Mesendoderm (in vitro differentiated cells): ENCODE results near the gene AGTR1.

Experiments used
- DNase-seq: peaks from one replicate; pipeline ENCODE4 v3.0.0; 2013
- H2AK5ac ChIP-seq: 2 replicates; pipeline ENCODE4 v1.6.1; 2013; ENCODE audit warnings: low read length, inconsistent platforms
- H2BK120ac ChIP-seq: 2 replicates; pipeline ENCODE4 v1.6.1; 2013; ENCODE audit warnings: low read depth, mild to moderate bottlenecking, low read length, moderate library complexity, mixed read lengths
- H2BK15ac ChIP-seq: replicated peaks from 2 replicates; pipeline ENCODE4 v1.6.1; 2013; ENCODE audit warnings: low read depth, mild to moderate bottlenecking, moderate library complexity
- H2BK5ac ChIP-seq: 2 replicates; pipeline ENCODE4 v1.6.1; 2013; ENCODE audit warnings: low read length, inconsistent platforms
- H3K18ac ChIP-seq: 2 replicates; pipeline ENCODE4 v1.6.1; 2013; ENCODE audit warnings: mild to moderate bottlenecking, low read length, mixed read lengths
- H3K23ac ChIP-seq: one replicate; pipeline ENCODE4 v1.6.1; 2013; ENCODE audit warnings: low read length
- H3K27ac ChIP-seq: 2 replicates; pipeline ENCODE4 v1.5.1; 2013; ENCODE audit warnings: low read depth, mild to moderate bottlenecking, inconsistent platforms, low read length, moderate library complexity
- H3K27me3 ChIP-seq: 2 replicates; pipeline ENCODE4 v1.6.1; 2013; ENCODE audit warnings: low read length, control low read depth, mild to moderate bottlenecking, inconsistent platforms; ENCODE audit not compliant: insufficient read depth, poor library complexity
- H3K36me3 ChIP-seq: 2 replicates; pipeline ENCODE4 v1.6.1; 2013; ENCODE audit warnings: low read length, inconsistent platforms; ENCODE audit not compliant: control insufficient read depth, insufficient read depth
- H3K4ac ChIP-seq: one replicate; pipeline ENCODE4 v1.6.1; 2013; ENCODE audit warnings: low read depth, mild to moderate bottlenecking, low read length, moderate library complexity
- H3K4me1 ChIP-seq: 2 replicates; pipeline ENCODE4 v1.6.1; 2013; ENCODE audit warnings: low read depth, low read length, inconsistent platforms; ENCODE audit not compliant: control insufficient read depth
- H3K4me2 ChIP-seq: 2 replicates; pipeline ENCODE4 v1.6.1; 2013; ENCODE audit warnings: low read length
- H3K4me3 ChIP-seq: 2 replicates; pipeline ENCODE4 v1.5.1; 2013; ENCODE audit warnings: mild to moderate bottlenecking, low read length
- H3K56ac ChIP-seq: one replicate; pipeline ENCODE4 v1.6.1; 2013; ENCODE audit warnings: low read length
- H3K79me1 ChIP-seq: 2 replicates; pipeline ENCODE4 v1.6.1; 2013; ENCODE audit warnings: low read length, inconsistent platforms
- H3K79me2 ChIP-seq: 2 replicates; pipeline ENCODE4 v1.6.1; 2013; ENCODE audit warnings: mild to moderate bottlenecking, low read length; ENCODE audit not compliant: control insufficient read depth, insufficient read depth
- H3K9ac ChIP-seq: 2 replicates; pipeline ENCODE4 v1.6.1; 2013; ENCODE audit warnings: low read length, inconsistent platforms
- H4K5ac ChIP-seq: one replicate; pipeline ENCODE4 v1.6.1; 2013; ENCODE audit warnings: low read length
- H4K8ac ChIP-seq: one replicate; pipeline ENCODE4 v1.6.1; 2013; ENCODE audit warnings: low read depth, mild to moderate bottlenecking, control low read depth, low read length, moderate library complexity
- WGBS: extraction: QIAGEN DNeasy Blood & Tissue Kit; methylation state at CpG from one replicate; pipeline ENCODE4 v1.1.7; 2013; ENCODE audit warnings: low lambda C conversion rate, missing lambda C conversion rate; ENCODE audit not compliant: insufficient coverage; ENCODE audit errors: extremely low coverage; 5-methylcytosine and 5-hydroxymethylcytosine counted together

The AGTR1 gene

DNA sequence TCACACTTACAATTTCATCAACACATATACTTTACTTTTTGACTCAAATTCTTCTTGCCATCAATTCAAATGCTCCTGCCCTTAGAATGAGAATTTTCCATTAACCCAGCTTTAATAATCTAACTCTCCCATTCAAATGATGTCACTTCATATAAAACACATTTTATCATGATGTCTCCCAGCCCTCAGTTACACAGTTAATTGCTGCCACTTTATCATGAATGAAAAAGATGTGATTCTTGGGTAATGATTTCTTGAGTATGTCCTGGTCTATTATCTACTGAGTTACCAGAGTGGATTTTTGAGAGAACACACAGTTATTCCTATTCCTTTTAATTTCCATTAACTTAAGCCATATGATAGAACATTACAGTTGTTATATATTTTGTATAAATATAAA is 7.6 kb downstream of the AGTR1 start:
- no peaks in the 10 kb centered on the region for H3K79me2 ChIP-seq
- no peaks in the 10 kb centered on the region for H3K27me3 ChIP-seq
- no peak overlapping the region for H3K18ac ChIP-seq
- H2BK15ac ChIP-seq = no peak overlapping the region
- H3K4me1 ChIP-seq = no peaks in the 10 kb centered on the region
- H2BK5ac ChIP-seq = no peak overlapping the region
- no peak overlapping the region for H3K56ac ChIP-seq
- H3K36me3 ChIP-seq = no peaks in the 10 kb centered on the region
- no peaks in the 10 kb centered on the region for H3K79me1 ChIP-seq
- H3K4me2 ChIP-seq = no peak overlapping the region
- H3K27ac ChIP-seq = no peak overlapping the region
- H3K4ac ChIP-seq = no peak overlapping the region
- no peak overlapping the region for H4K8ac ChIP-seq
- no peak overlapping the region for H4K5ac ChIP-seq
- DNase-seq = no peak
- no peak overlapping the region for H2AK5ac ChIP-seq
- H3K9ac ChIP-seq = no peak overlapping the region
- H2BK120ac ChIP-seq = no peak overlapping the region
- no peak overlapping the region for H3K4me3 ChIP-seq
- no peak overlapping the region for H3K23ac ChIP-seq

DNA sequence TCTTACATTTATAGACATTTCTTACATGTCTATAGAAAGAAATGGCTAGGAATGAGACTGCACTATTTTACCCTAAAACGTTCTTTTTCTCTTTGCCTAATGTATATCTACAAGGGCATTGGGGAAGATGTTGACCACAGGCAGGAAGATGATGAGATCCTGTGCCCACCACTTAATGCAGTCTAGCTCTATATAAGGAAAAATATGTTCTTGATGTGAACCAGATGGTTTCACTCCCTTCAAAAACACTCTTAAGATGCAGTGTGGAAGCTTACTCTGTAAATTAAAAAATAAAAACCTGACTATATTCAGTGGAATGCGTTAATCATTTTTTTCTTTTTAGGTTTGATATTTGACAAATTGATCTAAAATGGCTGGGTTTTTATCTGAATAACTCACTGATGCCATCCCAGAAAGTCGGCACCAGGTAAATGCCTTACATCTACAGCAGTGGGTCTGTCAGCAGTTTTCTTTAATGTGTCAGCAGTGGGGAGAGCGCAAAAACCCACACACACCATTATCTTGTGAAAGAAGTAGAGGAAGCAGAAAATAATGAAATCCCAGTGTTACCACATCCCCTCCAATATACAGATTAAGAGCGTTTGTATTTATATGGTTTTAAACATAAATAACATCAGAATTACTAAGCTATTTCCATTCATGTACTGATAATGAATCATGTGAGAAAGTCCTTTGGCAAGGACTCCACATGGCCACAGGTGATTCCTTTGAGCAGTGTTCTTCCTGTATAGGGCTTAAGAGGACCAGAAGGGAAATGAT is 10.1 kb downstream of the AGTR1 start:
- Histone ChIP-seq H2AK5ac (no peak overlapping the region), H4K8ac (no peak overlapping the region), H3K36me3 (no peaks in the 10 kb centered on the region), H3K79me2 (no peaks in the 10 kb centered on the region), H3K4ac (no peak overlapping the region), H3K27ac (no peak overlapping the region), H2BK15ac (no peak overlapping the region), H3K27me3 (no peaks in the 10 kb centered on the region), H3K56ac (no peak overlapping the region), H2BK120ac (no peak overlapping the region), H3K18ac (no peak overlapping the region), H3K23ac (no peak overlapping the region), H4K5ac (no peak overlapping the region), H3K4me1 (no peaks in the 10 kb centered on the region), H2BK5ac (no peak overlapping the region), H3K79me1 (no peaks in the 10 kb centered on the region), H3K9ac (no peak overlapping the region), H3K4me2 (no peak overlapping the region), H3K4me3 (no peak overlapping the region)
- DNase-seq = no peak
- no CpG with 5 or more reads among the region's 5 CpGs for WGBS

DNA sequence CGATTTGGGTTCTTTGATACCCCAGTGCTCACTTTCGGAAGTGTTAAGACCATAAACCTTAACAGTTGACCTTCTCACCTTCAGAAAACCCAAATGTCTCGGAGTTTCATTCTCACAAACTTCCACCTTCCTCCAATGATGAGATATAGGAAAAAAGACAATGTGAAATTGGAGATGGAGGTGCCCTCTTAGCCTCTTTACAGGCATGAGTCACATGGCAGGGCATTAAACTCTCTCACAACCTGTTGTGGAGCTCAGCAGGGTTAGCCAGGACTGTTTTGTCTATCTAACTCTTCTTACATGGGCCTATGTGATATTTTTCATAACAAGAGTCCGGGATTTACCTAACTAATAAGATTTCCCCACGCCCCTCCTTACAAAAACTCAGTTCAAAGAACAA is 10.7 kb downstream of the AGTR1 start:
- Histone ChIP-seq H3K36me3 (no peaks in the 10 kb centered on the region), H3K79me2 (no peaks in the 10 kb centered on the region), H3K4me1 (no peaks in the 10 kb centered on the region), H3K4me3 (no peak overlapping the region), H3K23ac (no peak overlapping the region), H2BK5ac (no peak overlapping the region), H2AK5ac (no peak overlapping the region), H3K27ac (no peak overlapping the region), H3K18ac (no peak overlapping the region), H3K9ac (no peak overlapping the region), H4K5ac (no peak overlapping the region), H4K8ac (no peak overlapping the region), H2BK120ac (no peak overlapping the region), H3K27me3 (no peaks in the 10 kb centered on the region), H3K56ac (no peak overlapping the region), H2BK15ac (no peak overlapping the region), H3K4me2 (no peak overlapping the region), H3K79me1 (no peaks in the 10 kb centered on the region), H3K4ac (no peak overlapping the region)
- no peak for DNase-seq
- no CpG with 5 or more reads among the region's 5 CpGs for WGBS

DNA sequence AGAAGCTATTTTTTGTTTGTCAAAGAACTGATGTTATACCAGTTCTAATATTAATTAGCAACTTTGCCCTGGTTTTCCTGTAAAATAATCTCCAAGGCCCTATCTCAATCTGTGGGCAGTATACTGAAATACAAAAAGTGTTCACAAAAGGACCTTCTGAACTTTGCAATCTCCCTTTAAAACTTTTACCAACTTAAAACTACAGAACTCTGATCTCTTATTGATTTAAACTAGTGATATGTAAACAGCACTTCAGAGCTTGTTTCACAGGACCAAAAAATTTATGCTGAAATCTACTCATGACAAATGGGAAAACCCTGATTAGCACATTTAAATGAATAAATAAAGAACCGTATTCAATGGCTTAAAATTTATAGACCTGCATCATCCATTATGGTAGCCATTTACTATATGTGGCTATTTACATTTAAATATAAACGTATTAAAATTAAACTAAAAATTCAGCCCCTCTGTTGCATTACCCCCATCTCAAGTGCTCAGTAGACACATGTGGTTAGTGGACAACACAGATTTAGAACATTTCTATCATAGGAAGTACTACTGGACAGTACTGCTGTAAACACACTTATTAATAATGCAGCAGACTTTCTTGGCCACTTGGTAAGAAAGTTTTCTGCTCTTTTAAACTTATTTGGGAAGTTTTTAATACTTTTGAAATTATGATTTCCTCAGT is 12.0 kb downstream of the AGTR1 start:
- no peak overlapping the region for H3K23ac ChIP-seq
- H3K27ac ChIP-seq = no peak overlapping the region
- H2AK5ac ChIP-seq = no peak overlapping the region
- no peaks in the 10 kb centered on the region for H3K36me3 ChIP-seq
- WGBS = no CpG with 5 or more reads among the region's 2 CpGs
- H3K27me3 ChIP-seq = no peaks in the 10 kb centered on the region
- DNase-seq = no peak
- H4K5ac ChIP-seq = no peak overlapping the region
- H2BK5ac ChIP-seq = no peak overlapping the region
- no peak overlapping the region for H3K4me2 ChIP-seq
- no peak overlapping the region for H3K56ac ChIP-seq
- no peak overlapping the region for H2BK15ac ChIP-seq
- H3K4me1 ChIP-seq = no peaks in the 10 kb centered on the region
- no peaks in the 10 kb centered on the region for H3K79me1 ChIP-seq
- H3K79me2 ChIP-seq = no peaks in the 10 kb centered on the region
- no peak overlapping the region for H3K9ac ChIP-seq
- H3K4me3 ChIP-seq = no peak overlapping the region
- H4K8ac ChIP-seq = no peak overlapping the region
- no peak overlapping the region for H2BK120ac ChIP-seq
- no peak overlapping the region for H3K18ac ChIP-seq
- H3K4ac ChIP-seq = no peak overlapping the region

DNA sequence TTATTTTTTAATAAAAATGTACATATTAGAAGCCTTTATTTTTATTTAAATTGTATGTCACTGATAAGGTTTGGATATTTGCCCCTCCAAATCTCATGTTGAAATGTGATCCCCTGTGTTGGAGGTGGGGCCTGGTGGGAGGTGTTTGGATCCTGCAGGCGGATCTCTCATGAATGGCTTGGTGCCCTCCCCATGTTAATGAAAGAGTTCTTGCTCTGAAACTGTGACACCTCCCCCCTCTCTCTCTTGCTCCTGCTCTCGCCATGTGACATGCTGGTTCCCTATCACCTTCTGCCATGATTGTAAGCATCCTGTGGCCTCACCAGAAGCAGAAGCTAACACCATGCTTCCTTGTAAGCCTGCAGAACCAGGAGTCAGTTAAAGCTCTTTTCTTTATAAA is 13.0 kb downstream of the AGTR1 start:
- Histone ChIP-seq H3K23ac (no peak overlapping the region), H3K4me3 (no peak overlapping the region), H2BK5ac (no peak overlapping the region), H3K56ac (no peak overlapping the region), H3K4ac (no peak overlapping the region), H2BK120ac (no peak overlapping the region), H3K4me1 (no peaks in the 10 kb centered on the region), H4K8ac (no peak overlapping the region), H3K27me3 (no peaks in the 10 kb centered on the region), H3K79me1 (no peaks in the 10 kb centered on the region), H3K27ac (no peak overlapping the region), H2BK15ac (no peak overlapping the region), H4K5ac (no peak overlapping the region), H2AK5ac (no peak overlapping the region), H3K18ac (no peak overlapping the region), H3K36me3 (no peaks in the 10 kb centered on the region), H3K79me2 (no peaks in the 10 kb centered on the region), H3K4me2 (no peak overlapping the region), H3K9ac (no peak overlapping the region)
- no CpG with 5 or more reads among the region's 2 CpGs for WGBS
- peak; percentile 25 for DNase-seq
